Activated CD4-positive, alpha-beta T cell treated with anti-CD3 and anti-CD28 coated beads for 4 hours (primary cell): ENCODE results near the gene HTRA1.

Source experiments
- DNase-seq, 2 donors: peaks; one replicate each; pipeline ENCODE4 v3.0.0-alpha.2; 2020

Gene HTRA1

DNA sequence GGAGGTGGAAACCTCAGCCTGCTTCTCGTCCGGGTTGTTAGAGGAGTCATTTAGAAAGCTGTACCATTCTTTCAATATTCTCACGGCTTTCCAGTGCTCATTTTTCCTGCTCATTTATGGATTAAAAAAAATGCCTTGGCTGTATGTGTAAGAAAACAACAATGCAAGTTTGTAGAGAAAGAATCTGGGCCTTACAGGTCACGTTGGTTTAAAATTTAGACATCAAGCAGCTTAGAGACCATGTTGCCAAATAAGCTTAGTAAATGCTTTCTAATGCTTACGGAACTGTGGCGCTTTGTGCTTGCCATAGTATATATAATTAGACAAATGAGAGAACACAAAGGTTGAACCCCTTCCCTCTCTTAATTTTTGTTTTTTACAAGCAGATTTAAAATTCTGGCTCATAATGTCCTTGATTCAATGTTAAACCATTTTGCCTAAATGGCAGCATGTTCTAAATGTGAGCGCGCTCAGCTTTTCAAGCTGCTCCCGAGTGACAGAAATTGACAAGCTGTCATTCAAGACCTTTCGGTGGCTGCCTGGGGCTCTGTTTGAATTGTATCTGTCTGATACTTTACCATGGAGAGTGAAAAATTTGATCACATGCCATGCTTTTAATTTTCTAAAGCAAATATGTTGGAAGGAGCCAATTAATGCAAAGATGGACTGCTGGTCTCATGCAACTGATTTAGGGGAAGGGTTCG, 5.8 kb upstream of the HTRA1 start:
- DNase-seq: no peak

DNA sequence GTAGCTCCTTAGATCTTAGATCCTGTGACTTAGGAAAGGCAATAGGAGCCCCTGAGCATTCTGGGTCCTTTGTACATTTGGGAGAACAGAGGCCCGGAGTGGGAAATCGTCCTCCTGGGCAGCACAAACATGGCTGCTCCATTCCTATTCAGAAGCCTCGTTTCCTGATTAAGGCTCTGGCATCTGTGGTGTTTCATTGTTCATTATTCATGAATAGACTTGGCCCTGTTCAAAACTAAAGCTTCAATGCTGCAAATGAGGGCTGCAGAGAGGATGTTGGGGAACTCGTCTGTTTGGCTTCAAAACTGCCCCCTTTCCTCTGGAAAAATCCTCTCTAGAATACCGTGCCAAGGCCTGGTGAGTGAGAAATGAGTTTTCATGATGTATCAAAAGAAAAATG, 3.4 kb upstream of the HTRA1 start:
- DNase-seq: no peak

DNA sequence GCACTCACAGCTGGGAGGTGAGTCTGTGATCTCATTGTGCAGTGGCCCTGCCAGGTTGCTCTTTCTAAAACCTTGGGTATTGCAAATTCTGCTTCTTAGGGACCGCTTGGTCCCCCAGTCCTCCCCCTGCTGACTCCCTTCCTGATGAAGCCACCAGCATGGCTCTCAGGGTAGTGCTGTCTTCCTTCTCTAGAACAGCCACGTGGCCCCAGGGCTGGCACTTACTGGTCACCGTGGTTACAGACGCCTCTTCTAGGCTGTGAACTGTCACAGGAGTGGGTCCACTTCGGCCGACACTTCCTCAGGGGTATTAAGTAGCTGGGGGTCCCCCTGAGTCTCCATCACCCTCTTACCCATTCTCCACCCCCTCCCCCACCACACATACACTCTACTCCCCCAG, 2.7 kb upstream of the HTRA1 start:
- no peak for DNase-seq

DNA sequence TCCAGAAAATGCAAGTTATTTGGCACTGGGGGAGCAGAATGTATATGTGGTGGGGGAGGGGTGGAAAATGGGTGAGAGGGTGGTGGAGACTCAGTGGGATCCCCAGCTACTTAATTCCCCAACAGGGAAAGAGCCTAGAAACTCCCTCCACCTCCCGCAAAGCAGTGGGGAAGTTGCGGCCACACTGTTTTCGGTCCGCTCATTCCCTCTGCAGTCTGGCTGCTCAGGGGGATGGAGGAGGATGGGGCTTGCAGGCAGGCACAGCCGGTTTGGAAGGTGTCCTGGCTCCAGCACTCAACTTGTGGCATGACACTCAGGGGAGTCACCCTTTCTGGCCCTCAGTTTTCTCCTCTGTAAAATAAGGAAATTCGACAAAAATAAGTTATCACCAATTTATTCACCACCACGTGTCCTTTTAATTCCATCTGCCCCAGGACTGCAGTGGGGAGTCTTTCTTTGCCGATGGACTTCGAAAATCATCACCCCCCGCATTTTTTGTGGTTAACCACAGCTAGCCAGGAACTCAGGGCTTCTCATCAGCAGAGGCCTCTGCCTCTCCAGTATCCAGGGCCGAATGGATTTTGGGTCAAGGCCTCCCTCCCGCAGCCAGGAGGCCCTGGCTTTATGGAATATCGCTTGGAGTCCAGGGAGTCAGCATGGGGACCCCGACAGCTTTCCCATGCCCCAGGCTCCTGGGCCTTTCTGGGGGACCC, 1.6 kb upstream of the HTRA1 start:
- DNase-seq: no peak

DNA sequence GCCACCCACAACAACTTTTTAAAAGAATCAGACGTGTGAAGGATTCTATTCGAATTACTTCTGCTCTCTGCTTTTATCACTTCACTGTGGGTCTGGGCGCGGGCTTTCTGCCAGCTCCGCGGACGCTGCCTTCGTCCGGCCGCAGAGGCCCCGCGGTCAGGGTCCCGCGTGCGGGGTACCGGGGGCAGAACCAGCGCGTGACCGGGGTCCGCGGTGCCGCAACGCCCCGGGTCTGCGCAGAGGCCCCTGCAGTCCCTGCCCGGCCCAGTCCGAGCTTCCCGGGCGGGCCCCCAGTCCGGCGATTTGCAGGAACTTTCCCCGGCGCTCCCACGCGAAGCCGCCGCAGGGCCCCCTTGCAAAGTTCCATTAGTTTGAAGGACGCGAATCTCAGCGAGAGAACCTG, 461 bp upstream of the HTRA1 start:
- no peak for DNase-seq

DNA sequence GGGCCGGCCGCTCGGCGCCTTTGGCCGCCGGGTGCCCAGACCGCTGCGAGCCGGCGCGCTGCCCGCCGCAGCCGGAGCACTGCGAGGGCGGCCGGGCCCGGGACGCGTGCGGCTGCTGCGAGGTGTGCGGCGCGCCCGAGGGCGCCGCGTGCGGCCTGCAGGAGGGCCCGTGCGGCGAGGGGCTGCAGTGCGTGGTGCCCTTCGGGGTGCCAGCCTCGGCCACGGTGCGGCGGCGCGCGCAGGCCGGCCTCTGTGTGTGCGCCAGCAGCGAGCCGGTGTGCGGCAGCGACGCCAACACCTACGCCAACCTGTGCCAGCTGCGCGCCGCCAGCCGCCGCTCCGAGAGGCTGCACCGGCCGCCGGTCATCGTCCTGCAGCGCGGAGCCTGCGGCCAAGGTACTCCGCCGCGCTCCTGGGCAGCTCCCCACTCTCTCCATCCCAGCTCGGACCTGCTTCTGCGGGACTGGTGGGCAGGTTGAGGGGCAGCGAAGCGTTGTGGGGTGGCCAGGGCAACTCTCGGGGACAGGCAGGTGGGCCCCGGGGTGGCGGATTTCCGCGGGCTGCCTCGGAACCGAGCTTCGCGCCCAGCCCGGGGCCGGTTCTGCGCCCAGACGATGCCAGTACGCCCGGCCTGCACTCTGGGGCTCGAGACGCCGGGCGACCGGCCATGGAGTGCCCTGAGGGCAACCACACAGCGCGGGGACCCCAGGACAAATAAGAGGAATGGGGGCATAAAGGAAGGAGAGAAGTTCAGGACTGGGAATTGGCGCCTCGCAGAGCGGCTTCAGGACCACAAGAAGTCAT, 578 bp downstream of the HTRA1 start:
- DNase-seq: no peak

DNA sequence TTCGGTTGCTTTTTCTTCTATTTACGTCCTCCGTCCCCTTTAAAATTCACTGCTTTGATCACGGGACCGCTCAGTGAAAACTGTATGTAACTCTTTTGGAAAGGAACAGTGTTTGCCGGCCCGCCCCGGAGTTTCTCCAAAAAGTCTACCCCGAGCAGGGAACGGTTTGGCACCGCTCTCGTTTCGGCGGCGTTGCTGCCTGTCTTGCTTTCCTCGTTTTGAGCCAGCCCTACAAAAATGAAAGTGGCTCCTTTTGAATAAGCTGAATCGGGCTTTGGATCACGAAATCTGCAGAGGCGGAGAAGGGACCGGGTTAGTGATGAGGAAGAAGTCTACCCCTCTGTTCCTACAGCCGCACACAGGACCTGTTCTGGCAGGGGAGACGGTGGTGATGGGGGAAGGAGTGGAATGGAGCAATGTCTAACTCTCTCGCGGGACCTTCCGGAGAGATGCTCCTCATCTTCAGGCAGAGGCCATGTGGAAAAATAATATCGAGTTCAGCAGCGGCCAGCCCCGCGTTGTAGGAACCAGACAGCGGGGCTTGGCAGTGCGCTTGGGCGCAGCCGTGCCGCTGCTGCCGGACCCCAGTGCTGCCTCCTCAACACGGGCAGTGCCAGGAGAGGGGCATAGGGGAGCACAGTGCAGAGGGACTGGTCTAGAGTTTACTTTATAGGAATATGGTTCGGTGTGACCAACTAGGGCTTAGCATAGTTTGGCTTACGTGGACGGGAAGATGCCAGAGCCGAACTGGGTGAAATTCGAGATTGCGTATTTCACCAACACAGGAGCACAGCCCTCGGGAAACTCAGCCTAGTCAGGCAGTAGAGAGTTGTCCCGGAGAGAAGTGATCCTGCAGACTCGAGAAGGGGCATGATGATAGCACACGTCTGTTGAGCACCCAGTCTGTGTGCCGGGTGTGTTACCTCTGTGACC, 1.4 kb downstream of the HTRA1 start:
- DNase-seq: no peak

DNA sequence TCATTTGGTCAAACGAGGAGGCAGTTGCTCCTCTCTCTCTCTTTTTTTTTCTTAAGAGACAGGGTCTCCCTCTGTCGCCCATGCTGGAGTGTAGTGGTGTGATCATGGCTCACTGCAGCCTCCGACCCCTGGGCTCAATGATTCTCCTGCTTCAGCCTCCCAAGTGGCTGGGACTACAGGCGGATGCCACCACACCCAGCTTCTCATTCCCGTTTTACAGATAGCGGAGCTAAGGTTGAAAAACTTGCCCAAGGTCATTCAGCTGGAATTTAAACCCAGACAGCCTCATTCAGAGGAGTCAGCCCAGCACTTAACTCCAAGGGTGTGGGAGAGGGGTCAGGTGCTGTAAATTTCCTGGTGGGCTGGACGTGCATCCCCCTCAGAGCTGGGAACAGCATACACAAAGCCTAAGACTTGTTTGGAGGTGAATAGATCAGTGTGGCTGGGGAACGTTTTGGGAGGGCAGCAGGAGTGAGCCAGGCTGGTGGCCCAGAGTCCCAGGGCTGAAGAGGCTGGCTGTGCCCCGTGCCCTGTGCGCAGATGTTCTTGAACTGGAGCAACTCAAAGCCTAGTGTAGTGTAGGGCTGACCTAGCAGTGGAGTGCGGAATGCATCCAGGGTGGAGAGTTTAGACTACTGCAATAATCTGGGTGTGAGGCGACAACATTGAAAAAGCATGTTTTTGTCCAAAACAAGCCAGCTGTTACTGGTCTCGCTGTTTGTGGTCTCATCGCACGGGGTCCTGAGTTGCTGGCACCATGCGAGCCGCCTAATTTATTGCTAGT, 2.3 kb downstream of the HTRA1 start:
- no peak for DNase-seq

DNA sequence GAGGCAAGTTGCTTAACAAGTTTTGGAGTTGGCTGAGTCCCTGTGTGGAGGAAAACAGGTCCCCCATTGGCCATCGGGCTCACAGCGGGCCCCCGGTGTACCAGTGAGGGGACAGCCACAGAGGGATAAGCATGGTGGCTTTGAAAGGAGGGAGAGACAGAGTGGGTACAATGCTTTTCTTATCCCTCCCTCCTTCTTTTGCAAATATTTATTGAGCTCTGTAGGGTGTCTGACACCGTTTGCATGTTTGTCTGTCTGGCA, 2.8 kb downstream of the HTRA1 start:
- DNase-seq: no peak

DNA sequence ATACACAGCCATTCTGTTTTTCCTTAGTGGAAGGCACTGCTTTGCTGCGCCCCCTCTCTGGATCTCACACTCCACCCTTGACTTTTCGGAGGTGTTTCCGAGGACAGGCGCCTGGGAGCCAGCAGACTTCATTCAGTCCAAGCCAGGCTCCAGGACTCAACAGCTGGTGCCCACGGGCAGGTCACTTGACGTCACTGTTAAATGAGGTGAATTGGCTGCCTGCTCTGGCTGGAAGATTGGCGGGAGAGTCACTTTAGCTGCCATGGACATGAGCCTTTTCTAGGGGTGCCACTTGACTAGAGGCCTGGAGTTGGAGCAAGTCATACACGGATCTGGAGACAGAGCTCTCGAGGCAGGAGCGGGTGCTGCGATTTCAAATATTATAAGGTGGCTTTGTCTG, 3.2 kb downstream of the HTRA1 start:
- DNase-seq: no peak

DNA sequence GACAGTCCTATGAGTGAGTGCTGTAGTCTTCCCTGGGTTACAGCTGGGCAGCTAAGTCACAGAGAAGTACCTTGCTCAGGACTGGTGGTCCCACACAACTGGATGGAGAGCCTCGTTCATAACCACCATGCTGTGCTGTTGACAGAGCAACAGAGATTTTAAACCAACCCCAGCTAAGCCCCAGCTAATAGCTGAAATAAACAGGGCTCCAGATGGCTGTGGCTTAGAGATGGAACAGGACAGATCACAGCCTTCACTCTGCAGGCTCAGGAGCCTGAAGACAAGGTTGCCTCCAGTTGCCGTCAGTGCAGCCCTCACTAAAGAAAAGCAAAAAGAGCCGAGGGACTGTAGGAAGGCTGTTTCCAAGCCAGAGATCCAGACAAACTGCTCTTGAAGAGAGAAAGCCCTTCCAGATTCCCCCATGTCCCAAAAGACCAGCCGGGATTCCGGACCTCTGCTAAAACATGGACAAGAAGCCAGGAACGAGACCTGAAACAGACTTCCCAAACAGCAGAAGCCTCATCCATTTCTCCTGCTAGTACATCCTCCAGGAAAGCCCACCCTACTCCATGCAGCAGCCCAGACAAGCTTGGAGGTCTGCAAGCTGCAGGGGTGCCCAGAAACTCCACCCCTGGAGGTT, 4.2 kb downstream of the HTRA1 start:
- no peak for DNase-seq

DNA sequence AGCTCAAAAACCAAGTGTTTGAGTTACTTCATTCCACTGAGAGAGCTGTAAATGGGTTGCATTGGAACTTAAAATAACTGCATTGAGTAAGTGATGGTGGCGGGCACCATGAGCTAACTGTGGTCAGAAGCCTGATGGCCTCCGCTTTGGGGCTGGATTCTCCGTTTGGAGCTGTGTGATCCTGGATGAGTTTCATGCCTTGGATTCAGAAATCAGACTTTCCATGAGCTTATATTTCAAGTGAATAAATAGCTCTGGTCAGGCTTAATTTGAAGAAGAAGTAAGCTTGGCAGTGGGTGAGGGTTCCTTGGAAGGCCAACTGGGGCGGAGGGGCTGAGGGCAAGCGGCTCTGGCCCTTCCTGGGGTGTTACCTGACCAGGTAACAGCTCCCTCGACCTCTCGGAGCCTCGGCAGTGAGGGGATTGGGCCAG, 5.6 kb downstream of the HTRA1 start:
- no peak for DNase-seq

DNA sequence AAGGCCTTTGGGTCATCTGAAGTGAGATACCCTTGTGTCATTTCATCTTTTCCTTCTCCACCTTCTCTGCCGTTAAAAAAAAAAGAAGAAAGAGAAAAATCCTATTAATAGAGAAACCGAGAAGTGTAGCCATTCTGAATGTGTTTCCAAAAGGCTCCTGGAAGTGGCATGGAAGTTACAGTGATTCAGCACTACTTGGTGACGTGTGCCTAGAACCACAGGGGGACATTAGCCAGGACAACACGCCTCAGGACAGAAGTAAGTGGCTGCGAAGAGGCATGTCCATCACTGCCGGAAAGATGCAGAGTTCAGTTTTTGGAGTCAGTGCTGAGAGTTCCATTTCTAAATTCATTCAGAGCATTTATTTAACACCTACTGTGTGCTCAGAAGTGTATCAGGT, 6.3 kb downstream of the HTRA1 start:
- no peak for DNase-seq

DNA sequence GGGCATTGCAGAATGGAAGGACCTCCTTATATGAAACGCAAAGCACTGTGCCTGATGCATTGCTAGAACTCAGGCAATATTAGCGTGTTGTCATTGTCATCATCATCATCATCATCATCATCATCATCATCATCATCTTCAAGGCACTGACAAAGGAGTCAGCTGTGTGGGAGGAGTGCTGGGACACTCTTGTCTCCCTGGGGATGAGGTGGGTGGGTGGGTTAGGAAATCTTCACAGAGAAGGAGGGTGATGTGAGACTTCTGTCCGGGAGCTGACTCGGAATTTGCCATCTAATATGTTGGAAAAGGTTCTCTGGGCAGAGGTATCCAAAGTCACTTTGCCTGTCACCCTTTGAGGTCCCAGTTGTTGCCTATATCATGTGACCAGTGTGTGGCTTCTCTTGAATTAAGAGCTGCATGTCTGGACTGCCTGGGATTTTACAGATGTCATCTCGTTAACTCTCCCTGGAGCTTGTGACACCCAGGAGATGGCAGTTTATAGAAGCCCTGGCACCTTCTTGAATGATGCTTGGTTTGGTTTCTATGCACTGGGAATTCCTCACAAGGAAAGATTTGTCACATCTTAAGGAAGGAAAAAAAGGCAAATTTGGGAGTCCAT, 7.1 kb downstream of the HTRA1 start:
- no peak for DNase-seq

DNA sequence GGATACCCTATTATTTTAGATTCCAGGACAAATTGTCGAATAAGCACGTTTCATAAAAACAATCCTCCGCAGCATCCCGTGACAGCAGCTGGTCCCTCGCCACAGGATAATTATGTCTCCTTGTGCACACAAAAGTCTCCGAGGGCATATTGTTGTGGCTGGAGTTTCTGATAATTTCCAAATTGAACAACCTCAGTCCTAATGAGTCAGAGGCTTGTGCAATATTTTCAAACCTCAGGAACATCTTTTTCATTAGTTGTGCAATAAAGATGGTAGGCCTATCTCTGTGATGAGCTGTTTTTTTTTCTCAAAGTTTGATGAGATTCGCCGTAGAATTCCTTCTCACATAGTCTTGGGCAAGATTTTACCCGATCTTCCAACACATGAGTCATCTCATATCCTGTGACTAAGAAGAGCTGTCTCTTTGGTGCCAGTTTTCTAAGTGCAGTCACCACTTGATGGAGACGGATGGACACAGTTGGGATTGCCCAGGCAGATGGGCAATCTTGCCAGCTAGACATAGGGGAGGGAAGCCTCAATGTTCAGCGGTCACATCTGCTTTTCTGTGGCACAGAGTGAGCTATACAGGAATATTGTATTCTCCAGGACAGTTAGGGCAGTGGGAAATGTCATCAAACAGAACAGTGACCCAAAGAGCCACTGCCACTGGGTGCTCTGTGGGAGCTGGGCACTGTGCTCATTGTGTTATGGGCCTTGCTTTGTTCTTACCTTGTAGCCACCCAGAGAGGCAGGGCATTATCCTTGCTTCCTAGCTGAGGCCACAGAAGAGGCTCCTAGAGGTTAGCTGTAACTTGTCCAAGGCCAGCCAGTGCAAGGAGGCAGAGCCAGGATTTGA, 7.8 kb downstream of the HTRA1 start:
- no peak for DNase-seq

DNA sequence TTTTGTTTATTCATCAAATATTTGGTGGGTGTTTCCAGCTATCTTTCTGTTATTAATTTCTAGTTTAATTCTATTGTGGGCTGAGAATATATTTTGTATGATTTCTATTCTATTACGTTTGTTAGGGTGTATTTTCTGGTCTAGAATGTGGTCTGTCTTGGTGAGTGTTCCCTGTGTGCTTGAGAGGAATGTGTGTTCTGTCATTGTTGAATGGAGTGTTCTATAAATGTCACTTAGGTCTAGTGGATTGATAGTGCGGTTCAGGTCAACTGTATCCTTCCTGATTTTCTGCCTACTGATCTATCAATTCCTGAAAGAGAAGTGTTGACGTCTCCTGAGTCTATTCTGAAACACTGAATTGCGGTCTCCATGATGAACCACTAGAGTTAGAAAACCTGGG, 8.5 kb downstream of the HTRA1 start:
- DNase-seq: no peak

DNA sequence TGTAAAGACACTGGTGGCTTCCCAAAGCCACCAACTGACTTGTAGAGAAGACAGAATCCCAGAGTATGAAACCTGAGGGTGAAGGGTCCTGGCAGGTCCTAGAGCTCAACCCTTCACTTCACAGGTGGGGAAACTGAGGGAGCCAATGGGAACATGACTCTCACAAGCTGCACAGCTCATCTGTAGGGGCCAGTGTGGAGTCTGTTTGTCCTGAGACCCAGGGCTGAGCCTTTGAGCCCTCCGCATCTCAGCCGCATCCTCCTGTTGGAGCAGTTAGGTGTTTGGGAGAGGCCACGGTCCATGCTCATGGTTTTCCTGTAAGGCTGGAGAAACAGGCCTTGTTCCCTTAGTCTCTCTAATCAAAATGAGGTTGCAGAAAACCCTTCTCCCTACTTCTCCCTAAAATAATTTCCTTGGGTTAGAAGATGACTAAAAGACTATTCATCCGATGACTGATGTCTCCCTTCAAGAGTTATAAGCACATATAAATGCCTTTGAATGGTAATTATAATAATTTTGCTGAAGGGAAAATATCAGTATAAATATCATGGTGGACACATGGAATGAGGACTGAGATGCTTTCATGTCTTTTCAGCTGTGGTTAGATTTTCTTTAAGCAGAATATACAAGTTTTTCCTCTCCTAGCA, 10.3 kb downstream of the HTRA1 start:
- DNase-seq: no peak

DNA sequence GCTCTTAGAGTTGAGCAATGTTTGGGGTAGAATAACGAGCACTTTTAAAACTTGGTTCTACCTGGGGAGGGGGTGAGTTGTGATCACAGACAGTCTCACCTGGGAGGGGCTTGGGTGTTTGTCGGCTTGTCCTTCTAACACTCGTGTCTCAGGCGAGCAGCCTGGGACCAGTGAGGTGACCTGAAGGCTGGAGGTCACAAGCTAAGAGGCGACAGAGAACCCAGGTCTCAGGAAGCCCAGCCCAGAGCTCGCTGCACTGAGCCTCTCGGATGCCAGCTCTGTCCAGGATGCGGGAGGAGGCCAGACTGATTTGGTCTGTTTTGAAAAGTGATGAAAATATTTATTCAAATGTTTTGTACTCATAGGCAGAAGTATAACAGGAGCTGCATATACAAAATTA, 11.8 kb downstream of the HTRA1 start:
- DNase-seq: no peak

DNA sequence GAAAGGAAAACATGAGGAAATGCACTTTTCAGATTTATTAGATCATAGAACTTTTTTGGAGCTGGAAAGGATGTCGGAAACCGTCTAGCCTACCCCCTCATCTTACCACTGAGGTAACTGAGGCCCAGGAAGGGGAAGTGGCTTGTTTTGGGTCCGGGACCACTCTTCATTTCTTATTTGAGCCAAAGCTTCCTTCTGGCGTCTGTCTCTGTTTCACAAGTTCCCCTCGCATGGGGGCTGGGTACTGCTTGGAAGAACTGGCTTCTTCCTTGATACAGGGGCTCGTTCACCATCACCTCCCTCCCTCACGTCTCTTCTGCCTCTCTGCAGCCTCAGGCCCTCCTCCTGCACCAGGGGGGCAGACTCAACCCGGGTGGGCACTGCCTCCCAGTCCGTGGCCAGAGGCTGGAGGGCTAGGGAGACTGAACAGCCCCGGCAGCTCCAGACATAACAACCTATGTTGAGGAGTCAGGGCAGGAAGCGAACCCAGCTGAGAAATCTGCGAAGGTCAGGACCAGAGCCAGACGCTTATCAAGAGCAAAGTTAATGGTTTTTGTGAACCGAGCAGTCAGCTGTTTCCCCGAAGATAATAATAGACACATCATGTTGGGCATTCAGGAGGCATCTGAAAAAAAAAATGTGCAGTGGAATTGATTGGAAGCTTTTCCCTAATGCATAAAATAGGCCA, 12.9 kb downstream of the HTRA1 start:
- DNase-seq: no peak
